Measurements from ENCODE around the gene FREM1.
A peak's percentile ranks its signal among the peaks of the same experiment; 100 is the strongest.
"Not testable (repeated sequence)": the region's sequence is repeated elsewhere in the genome, so short reads cannot be mapped to it uniquely, and the experiment has no call there.

Gene FREM1, protein sequence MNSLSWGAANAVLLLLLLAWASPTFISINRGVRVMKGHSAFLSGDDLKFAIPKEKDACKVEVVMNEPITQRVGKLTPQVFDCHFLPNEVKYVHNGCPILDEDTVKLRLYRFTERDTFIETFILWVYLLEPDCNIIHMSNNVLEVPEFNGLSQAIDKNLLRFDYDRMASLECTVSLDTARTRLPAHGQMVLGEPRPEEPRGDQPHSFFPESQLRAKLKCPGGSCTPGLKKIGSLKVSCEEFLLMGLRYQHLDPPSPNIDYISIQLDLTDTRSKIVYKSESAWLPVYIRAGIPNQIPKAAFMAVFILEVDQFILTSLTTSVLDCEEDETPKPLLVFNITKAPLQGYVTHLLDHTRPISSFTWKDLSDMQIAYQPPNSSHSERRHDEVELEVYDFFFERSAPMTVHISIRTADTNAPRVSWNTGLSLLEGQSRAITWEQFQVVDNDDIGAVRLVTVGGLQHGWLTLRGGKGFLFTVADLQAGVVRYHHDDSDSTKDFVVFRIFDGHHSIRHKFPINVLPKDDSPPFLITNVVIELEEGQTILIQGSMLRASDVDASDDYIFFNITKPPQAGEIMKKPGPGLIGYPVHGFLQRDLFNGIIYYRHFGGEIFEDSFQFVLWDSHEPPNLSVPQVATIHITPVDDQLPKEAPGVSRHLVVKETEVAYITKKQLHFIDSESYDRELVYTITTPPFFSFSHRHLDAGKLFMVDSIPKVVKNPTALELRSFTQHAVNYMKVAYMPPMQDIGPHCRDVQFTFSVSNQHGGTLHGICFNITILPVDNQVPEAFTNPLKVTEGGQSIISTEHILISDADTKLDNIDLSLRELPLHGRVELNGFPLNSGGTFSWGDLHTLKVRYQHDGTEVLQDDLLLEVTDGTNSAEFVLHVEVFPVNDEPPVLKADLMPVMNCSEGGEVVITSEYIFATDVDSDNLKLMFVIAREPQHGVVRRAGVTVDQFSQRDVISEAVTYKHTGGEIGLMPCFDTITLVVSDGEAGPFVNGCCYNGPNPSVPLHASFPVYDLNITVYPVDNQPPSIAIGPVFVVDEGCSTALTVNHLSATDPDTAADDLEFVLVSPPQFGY (N-terminal part only)

DNA sequence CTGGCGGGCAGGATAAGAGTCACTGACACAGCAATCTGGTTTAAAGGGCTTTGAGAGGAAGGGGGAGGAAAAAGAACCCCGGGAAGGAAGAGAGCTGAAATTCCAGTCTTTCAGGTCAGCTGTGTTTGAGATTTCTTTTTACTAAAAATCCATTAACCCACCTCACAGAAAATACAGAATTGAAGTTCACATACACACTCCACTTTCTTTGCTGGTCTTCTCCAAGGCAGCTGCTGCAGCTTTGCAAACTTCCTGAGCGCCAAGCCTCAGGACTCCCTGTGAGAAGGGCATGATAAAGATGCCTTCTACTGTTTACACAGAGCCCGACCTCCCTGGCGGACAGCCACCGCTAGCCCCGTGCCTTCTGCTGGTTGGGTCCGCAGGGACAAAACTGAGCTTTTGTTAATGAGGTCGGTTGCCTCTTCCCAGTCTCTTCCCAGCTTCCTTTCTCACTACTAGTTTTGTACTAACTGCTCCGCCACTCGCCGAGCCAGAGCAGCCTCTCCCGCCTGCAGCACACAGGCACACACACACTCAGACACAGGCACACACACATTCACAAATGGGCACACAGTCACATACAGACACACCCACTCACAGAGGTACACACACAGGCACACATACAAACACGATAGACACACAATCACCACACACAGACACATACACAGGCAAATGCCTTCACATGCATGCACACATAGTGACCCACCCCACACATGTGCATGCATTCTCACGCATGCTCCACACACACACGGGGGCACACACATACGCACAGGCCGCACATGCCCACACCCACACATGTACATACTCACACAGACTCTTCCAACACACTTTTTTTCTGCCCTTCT lies at the start of gene FREM1:
Gene FREM1, minus strand, starts transcription at position 468 of the 845 bp plus-strand sequence. CDS start 41,451 bp downstream, outside the sequence.
- DNase-seq = no peak

DNA sequence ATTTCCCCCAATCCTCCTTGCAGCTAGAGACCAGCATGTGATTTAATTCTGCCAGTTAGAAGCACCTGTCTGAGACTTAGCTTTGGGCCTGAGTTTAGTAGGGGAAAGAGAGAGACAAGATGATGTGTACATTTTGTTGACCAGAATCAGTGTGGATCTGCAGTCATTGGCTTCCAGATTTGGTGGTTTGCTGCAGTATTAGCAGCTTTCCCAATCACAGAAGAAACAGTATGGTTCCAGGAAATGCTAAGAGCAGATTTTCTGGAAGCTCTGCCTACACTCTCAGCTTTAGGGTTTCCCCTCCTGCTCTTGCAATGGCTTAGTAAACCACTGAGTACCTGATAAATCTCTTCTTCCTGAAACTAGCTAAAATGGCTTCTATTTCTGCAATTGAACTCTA lies 48.8 kb upstream of the FREM1 start:
- DNase-seq = no peak

DNA sequence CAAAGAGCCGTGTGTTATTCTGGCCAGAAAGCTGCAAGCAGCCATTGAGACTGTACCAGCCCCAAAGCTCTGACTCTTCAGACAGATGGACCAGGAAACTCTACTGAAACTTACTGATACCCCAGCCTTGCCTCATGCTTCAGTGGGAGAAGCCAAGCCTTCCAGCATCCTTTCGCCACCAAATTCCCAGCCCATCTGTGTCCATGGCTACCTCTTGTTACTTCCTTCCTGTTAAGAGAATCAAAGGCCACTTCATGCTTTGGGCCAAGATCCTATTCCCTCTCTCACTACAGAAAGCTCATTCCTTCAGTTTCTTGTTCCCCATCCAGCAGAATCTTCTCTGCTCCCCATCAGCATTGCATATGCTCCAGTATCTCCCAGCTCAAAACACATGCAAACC lies 46.9 kb upstream of the FREM1 start:
- no peak for DNase-seq

DNA sequence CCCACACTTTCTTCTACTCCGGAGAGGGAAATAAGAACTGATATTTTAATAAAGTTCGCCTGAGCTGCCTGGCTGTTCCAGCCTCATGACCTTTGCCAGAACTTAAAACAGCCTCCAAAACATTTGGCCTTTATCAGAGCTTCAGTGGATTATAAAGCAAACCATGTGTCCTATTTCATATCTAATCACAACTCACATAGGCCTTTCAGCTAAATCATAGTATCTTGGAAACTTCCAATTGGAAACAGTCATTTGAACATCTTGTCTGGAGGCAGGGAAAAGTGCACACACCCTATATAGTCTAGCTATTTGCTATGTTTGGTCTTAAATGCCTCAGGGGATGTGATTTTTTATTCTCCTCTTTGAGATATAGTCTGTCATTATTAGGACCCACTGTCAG lies 46.0 kb upstream of the FREM1 start:
- DNase-seq = no peak

DNA sequence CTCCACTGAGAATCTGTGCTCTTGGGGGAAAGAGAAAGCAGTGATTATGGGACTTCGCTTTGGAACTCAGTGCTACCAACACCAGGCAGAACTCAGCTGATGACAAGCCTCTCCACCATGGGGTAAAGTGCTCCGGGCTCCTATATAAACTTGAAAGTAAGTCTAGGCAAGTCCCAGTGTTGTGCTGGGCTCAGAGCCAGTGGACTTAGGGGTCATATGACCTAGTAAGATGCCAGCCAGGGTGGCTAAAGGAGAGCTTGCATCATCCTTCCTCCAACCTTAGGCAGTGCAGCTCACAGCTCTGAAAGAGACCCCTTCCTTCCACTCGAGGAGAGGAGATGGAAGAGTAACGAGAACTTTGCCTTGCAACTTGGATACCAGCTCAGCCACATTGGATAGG lies 35.1 kb upstream of the FREM1 start:
- no peak for DNase-seq

DNA sequence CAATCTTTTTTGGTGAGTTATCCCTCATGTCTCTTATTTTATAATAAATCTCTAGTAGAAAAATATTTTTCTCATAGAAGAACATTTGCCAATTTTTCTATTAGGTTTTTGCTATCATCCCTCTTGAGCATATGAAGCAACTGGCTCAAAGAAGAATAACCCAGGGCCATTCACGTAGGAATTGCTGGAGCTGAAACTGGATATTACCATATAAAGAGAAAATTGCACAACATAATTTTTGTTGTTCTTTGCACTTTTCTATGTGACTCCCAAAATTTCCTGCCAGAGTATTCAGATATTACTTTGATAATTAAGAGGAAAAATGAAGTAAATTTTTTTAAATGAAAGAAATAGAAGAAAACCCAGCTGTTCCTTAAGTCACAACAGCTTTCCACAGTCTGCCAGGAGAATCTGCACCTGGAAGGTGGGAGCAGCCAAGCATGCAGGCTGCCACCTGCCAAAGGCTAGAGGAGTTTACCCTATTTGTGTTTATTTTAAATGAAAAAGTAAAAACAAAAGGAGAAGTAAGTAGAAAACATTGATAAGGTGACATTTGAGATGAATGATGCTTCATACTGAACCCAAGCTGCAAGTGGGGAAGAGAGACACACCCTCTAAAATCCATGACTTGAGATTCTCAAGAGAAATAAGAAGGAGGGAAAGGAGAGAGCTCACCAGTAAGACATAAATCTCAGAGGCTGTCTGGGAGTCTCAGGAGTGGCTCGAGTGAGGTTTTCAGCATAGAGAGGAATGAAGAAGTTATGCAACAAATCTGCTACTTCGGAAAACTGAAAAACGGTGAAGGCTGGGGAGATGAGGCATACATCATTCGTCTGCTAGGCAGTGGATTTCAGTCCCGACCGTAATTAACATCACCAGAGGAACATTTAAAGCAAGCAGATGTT lies 31.5 kb upstream of the FREM1 start:
- DNase-seq = no peak

DNA sequence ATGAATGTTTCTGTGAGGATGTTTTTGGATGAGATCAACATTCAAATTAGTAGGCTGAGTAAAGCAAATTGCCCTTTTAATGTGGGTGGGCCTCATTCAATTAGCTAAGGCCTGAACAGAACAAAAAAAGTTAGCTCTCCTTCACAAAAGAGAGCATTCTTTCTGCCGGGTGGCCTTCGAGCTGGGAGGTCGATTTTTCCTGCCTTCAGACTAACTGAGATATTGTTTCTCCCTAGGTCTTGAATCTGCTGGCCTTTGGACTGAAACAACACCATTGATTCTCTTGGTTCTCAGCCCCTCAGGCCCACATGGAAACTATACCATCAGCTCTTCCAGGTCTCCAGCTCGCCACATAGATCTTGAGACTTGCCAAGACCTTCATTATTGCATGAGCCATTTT lies 29.1 kb upstream of the FREM1 start:
- no peak for DNase-seq

DNA sequence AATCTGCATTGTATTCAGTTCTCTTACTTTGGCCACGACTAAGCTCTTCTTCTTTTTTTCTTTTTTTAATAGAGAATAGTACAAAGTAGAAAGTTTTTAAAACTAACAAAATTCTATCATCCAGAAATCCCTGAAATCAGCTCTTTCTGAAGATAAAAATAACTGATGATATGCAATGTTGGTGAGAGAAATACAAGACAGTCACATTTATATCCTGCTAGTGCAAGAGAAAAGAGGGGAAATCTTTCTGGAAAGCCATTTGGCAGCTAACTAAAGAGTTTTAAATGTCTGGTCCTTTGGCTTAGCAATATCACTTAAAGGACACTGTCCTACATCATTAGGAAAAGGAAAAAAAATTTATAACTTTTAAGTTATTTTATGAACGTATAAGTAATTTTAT lies 27.0 kb upstream of the FREM1 start:
- no peak for DNase-seq

DNA sequence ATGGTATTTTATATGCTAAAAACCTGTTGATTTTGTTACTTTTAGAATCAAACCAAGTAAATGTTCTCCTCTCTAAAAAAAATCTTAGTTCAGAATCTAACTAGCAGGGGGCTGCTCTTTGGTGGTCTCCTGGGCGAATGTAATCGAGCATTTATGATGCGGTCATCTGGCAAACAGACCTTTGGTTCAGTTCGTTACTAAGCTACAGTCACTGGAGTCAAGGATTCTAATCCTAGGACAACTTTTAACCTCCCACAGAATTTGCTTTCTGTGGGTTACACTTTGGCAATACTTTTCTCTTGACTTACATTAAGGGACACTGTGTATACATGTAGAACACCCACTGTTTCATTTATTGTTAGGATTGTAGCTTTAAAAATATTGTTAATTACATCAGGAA lies 26.3 kb upstream of the FREM1 start:
- DNase-seq = no peak

DNA sequence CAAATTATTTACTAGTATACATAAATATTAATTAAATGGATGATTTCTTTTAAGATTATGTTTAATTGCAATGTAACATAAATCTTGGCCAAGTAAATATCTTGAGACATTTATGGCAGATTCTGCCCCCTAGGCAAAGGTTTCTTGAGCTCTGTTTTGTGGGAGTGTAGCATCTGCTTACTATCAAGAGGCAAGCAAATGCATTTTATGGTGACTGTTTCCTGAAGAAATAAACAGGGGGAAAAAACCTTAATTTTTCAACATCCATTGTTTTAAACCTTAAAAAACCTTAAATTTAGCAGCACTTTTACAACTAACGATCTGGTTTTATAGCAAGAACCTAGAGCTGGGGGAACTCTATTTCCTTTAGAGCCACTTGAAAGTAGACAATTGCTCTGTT lies 25.7 kb upstream of the FREM1 start:
- no peak for DNase-seq

DNA sequence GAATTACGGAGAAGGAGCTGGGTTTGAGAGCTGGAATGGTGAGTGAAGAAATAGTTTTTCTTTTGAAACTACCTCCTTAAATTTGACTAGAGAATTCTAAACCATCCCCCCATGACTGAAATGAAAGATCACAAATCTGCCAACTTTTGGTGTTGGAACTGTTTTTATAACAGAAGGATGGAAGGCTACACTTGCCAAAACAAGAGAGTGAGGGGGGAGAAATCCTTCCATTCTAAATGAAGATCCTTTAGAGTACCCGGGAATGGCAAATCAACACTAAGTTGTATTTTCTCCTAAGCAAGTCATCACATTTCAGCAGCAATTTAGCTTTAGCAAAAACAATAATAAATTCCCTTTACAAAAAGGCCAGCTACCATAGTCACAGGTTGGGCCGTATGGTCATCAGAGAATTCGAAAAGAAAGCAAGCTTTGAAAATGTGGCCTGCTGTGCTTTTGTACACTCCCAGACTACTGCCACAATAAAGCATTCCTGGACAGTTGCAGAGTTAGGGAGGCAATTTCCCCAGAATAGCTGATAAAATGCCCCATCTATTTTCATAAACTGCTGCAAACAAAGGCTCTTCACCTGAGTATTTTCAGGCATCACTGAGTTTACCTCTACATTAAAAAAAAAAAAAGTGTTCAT lies 25.0 kb upstream of the FREM1 start:
- DNase-seq = no peak

DNA sequence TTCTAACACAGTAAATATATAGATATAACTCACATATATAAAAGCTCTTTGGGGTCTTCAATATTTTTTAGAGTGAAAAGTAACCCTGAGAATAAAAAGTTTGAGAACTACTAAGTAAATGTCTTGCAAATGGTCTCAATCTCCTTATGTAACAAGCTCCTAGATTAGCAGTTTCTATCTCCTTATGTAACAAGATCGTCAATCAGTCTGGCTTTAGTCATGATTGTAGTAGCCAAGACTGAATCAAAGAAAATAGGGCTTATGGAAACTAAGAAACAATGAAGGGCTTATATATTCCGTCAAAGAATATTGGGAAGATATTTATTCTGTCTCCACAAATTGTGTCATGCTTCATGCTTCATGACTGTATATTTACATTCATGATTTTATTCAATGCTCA lies 22.4 kb upstream of the FREM1 start:
- no peak for DNase-seq

DNA sequence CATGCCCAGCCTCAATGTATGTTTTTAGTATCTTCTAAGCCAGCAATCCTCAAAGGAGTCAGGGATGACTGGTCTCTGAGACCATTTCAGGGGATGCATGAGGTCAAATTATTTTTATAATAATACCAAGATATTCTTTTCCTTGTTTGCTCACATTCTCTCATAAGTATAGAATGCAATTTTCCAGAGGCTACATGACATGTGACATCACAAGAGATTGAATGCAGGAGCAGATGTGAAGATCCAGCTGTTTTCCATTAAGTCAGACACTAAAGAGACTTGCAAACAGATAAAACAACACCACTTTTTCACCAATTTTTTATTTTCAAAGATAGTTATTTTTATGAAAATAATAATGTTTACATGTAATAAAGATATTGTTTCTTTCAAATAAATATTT lies 22.0 kb upstream of the FREM1 start:
- DNase-seq = no peak

DNA sequence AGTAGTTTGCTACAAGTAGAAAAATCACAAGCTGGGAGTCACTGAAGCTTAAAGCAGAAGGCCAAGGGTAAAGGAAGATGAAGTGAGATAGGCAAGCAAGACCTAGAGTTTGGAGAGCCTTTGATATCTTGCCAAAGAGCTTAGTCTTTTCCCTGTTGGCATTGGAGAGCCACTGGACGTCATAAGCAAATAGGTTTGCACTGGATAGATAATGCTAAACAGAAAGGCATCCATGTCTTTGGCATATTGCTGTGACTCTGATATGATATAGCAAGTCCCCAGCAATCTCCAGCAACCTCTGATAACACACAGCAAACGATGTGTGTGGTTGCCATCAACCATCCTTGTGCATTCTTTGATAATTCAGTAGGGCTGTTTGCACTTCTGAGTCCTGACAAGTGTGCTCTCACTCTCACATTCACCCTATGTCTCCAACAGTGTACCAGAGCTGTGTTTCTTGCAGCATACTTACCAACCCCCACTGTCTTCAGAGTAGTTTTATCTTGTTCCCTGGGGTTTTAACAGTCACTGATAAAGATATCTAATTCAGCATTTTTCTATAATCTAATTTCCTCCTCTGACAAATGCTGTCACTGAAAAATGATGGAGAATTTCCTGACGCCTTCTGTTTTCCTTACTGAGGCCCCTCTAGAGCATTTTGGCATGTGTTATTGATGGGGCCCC lies 16.9 kb upstream of the FREM1 start:
- DNase-seq = peak; percentile 41

DNA sequence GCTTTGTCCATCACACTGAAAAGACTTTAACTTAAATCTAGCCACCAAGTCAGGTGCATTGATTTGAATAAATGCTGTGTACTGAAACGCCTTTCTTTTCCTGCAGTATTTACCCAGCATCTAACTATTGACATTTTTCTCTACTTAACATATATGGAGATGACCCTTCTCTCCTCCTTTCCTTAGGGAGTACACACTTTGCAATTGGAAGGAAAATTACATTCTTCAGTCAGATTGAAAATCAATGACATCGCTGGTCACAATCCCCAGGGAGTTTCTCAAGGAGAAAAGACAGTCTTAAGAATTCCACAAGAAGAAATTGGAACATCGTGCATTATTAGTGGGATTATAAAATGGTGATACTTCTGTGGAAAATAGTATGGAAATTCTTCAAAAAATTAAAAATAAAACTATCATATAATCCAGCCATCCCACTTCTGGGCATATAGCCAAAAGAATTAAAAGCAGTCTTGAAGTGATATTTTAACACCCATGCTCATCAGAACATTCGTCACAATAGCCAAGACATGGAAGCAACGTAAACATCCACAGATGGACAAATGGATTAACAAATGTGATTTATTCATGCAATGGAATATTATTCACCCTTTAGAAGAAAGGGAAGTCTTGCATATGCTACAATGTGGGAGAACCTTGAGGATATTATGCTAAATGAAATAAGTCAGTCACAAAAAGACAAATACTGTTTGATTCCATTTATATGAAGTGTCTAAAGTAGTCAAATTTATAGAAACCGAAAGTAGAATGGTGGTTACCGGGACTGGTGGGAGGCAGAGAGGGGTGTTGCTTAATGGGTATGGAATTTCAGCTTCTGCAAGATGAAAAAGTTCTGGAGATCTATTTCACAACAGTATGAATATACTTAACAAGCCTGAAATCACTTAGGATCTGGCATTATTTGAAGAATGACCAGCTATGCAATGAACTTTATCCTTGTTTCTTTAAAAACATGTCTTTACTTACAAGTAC lies 14.3 kb upstream of the FREM1 start:
- peak; percentile 66 for DNase-seq

DNA sequence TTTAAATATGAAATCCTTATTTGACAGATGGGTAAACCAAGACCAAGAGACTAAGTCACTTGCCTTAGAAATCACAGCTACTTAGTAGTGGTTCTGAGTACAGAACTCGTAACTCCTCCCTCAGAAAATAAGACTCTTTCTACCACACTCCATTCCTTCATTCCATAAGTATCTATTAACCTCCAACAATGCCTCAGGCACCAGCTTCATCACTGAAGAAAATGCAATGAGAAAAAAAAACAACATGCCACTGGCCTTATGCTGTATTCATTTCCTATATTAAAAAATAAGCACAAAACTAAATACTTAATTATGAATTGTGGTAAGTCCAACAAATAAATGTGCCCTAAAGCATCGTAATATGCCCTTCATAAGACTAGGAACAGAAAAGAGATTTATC lies 13.5 kb upstream of the FREM1 start:
- peak; percentile 47 for DNase-seq

DNA sequence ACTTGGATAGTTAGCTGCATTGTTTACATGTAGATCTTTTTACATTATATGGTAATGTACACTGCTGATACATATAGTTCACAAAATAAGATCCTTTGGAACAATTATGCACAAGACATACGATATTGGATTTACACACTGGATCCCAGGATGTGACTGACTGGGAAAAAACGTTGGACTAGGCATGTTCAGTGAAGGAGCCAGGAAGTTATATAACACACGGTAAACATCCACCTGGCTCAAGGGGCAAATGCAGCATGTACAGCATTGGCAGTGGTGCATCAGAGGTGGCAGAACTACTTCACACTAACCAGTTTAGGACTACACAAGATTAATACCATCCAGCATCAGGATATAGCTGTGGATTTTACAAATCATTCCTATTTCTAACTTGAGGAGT lies 10.6 kb upstream of the FREM1 start:
- not testable (repeated sequence) for DNase-seq

DNA sequence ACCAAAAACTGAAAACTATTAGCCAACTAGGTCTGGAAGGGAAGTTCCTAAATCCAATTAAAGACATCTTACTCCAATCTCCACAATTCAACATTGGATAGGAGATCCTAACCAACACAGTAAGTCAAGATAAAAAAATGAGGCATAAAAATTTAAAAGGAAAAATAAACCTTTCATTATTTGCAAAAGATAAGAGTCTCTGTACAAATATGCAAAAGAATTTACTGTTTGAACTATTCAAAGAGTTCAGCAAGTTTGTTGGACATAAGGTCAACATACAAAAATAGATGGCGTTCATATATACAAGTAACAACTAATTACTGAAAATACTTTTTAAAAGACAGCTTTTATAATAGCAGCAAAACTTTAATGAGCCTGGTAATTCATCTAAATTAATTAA lies 3.1 kb upstream of the FREM1 start:
- DNase-seq = no peak

DNA sequence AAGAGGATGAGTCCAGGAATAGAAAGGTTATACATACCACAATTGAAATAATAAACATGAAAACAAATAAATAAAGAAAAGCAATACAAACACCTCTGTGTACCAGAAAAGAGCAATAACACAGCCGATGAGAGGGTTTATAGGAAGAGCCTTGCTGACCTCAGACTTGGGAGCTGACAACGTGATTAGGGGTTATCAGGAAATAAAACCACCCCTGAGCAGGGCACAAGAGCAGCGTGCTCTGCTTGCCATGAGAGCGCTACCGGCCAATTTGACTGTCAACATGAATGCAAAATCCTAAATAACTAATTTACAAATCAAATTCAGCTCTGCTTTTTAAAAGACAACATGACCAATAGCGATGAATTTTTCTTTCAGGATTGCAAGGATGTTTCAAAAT lies 2.6 kb upstream of the FREM1 start:
- no peak for DNase-seq
